Stomach (tissue), 19 donors: ENCODE measurements around the gene SPCS3. TPM values are rescaled to one million over a fixed set of nuclear protein-coding genes. Genes with fewer than 3 reads are reported as not detected.

Experiments
- DNase-seq, 2 donors: peaks; one replicate each; pipeline versions ENCODE4 v3.0.0 to v3.0.0-alpha.2; 2013 to 2019
- H3K27ac ChIP-seq, 5 donors: fragments of 200-600 bp in 4 of 5; sonication (generic) in 4 of 5; one replicate each; pipeline ENCODE4 v1.5.1; 2013 to 2019; ENCODE audit warnings: mild to moderate bottlenecking in 1 of 5, moderate library complexity in 1 of 5
- H3K27me3 ChIP-seq, 3 donors: fragments of 200-600 bp; sonication (generic); one replicate each; pipeline ENCODE4 v1.5.1; 2017 to 2019; ENCODE audit warnings: mixed run types in 1 of 3
- H3K36me3 ChIP-seq, 4 donors: fragments of 200-600 bp; sonication (generic); 1 replicate in 3 of 4; 2 replicates in 1 of 4; pipeline ENCODE4 v1.5.1; 2016 to 2019
- H3K4me1 ChIP-seq, 4 donors: fragments of 200-600 bp; sonication (generic); one replicate each; pipeline ENCODE4 v1.5.1; 2016 to 2019
- H3K4me3 ChIP-seq, 4 donors: fragments of 200-600 bp; sonication (generic) in 3 of 4; one replicate each; pipeline ENCODE4 v1.5.1; 2016 to 2019; ENCODE audit warnings: mild to moderate bottlenecking in 1 of 4
- H3K9me3 ChIP-seq, 4 donors: fragments of 200-600 bp; sonication (generic); one replicate each; pipeline ENCODE4 v1.5.1; 2016 to 2019
- CTCF ChIP-seq, 7 experiments: fragments of 450-650 bp in 4 of 7; fragments of 200-600 bp in 3 of 7; sonication (generic) in 3 of 7; IDR thresholded peaks; one replicate each; pipeline ENCODE4 v1.5.1; 2016 to 2019; ENCODE audit warnings: antibody characterized with exemption in 7 of 7, control low read depth in 2 of 7, mild to moderate bottlenecking in 1 of 7
- EP300 ChIP-seq: sonication (generic); formaldehyde crosslinking; IDR thresholded peaks from one replicate; pipeline ENCODE4 v1.6.1; 2017; ENCODE audit warnings: antibody characterized with exemption
- POLR2A ChIP-seq, 4 donors: fragments of 450-650 bp; IDR thresholded peaks; one replicate each; pipeline ENCODE4 v1.6.1; 2016; ENCODE audit warnings: antibody characterized with exemption in 4 of 4, control low read depth in 2 of 4, mild to moderate bottlenecking in 1 of 4, moderate library complexity in 1 of 4
- POLR2AphosphoS5 ChIP-seq, 3 donors: sonication (generic); formaldehyde crosslinking; IDR thresholded peaks; one replicate each; pipeline ENCODE4 v1.6.1; 2016; ENCODE audit warnings: antibody characterized with exemption in 3 of 3
- WGBS, 5 donors: extraction: QIAGEN DNeasy Blood & Tissue Kit in 3 of 5; methylation state at CpG; one replicate each; pipeline versions ENCODE4 v1.1.5 to v1.1.7; 2013 to 2018; 5-methylcytosine and 5-hydroxymethylcytosine counted together
- intact Hi-C: fragments of 100-400 bp; cut with DNase I; formaldehyde crosslinking; loops from one replicate; pipeline ENCODE4 v1.15.1; 2023; ENCODE audit warnings: low total_unique reads
- long read RNA-seq, 10 donors: transcript quantifications; one replicate each; lab custom pipeline, GENCODE V29; 2026
- polyA plus RNA-seq, 3 donors: library from polyadenylated mRNA; stranded (reverse); fragments of 200-250 nt; gene quantifications; one replicate each; pipeline ENCODE4 v1.2.3, GENCODE V29; 2013
- total RNA-seq, 5 donors: library from RNA; depleted of rRNA; stranded (reverse); fragments of >200 nt; gene quantifications; one replicate each; pipeline versions ENCODE4 v1.1.0 to v1.2.3, GENCODE V29; 2014 to 2016
- donor health status: healthy with polysubstance abuse.
- donor health status: Bipolar disorder and iron deficiency.
- donor health status: healthy.

Gene SPCS3
- total RNA-seq, result 100 to 1,000 TPM in 1 of 5 donors, 10 to 100 TPM in 4; 32.1 to 224 (median 47.8) TPM
- 10 to 100 TPM; 18.8 to 23.0 (median 20.5) TPM for polyA plus RNA-seq
- long read RNA-seq, donor 1, full-length matches to known transcripts, result 20 of 58 reads
- long read RNA-seq, donor 1, partial matches to known transcripts, result 38 of 58 reads
- long read RNA-seq, donor 1, other reads (novel, unspliced or antisense), result 0 of 58 reads
- long read RNA-seq, donor 2, full-length matches to known transcripts, result 33 of 33 reads
- long read RNA-seq, donor 2, partial matches to known transcripts, result 0 of 33 reads
- long read RNA-seq, donor 2, other reads (novel, unspliced or antisense), result 0 of 33 reads
- long read RNA-seq, donor 3, full-length matches to known transcripts, result 23 of 23 reads
- long read RNA-seq, donor 3, partial matches to known transcripts, result 0 of 23 reads
- long read RNA-seq, donor 3, other reads (novel, unspliced or antisense), result 0 of 23 reads
- long read RNA-seq, donor 4, full-length matches to known transcripts, result 1 of 1 reads
- long read RNA-seq, donor 4, partial matches to known transcripts, result 0 of 1 reads
- long read RNA-seq, donor 4, other reads (novel, unspliced or antisense), result 0 of 1 reads
- long read RNA-seq, donor 5, full-length matches to known transcripts, result 27 of 27 reads
- long read RNA-seq, donor 5, partial matches to known transcripts, result 0 of 27 reads
- long read RNA-seq, donor 5, other reads (novel, unspliced or antisense), result 0 of 27 reads
- long read RNA-seq, donor 6, full-length matches to known transcripts, result 55 of 55 reads
- long read RNA-seq, donor 6, partial matches to known transcripts, result 0 of 55 reads
- long read RNA-seq, donor 6, other reads (novel, unspliced or antisense), result 0 of 55 reads
- long read RNA-seq, donor 7, full-length matches to known transcripts, result 43 of 43 reads
- long read RNA-seq, donor 7, partial matches to known transcripts, result 0 of 43 reads
- long read RNA-seq, donor 7, other reads (novel, unspliced or antisense), result 0 of 43 reads
- long read RNA-seq, donor 8, full-length matches to known transcripts, result 41 of 41 reads
- long read RNA-seq, donor 8, partial matches to known transcripts, result 0 of 41 reads
- long read RNA-seq, donor 8, other reads (novel, unspliced or antisense), result 0 of 41 reads
- long read RNA-seq, donor 9, full-length matches to known transcripts, result 40 of 40 reads
- long read RNA-seq, donor 9, partial matches to known transcripts, result 0 of 40 reads
- long read RNA-seq, donor 9, other reads (novel, unspliced or antisense), result 0 of 40 reads
- long read RNA-seq, donor 10, full-length matches to known transcripts, result 6 of 6 reads
- long read RNA-seq, donor 10, partial matches to known transcripts, result 0 of 6 reads
- long read RNA-seq, donor 10, other reads (novel, unspliced or antisense), result 0 of 6 reads

- DNase-seq, result peak; percentile 97 to 99
- TF ChIP-seq POLR2AphosphoS5 (IDR thresholded peaks at IDR 0.05) (peak; percentile 80 to 91 (median 91)), CTCF (IDR thresholded peaks at IDR 0.05) (no peak), EP300 (no peak), POLR2A (IDR thresholded peaks at IDR 0.05) (peak in 1 of 4 donors; percentile 68)
- WGBS, 5 donors, result 0 to 1% (median 0%) methylated on average over 21 to 94 of the region's 94 CpGs
- H3K4me1 ChIP-seq, result peaks cover 10 to 47% (median 31%) of the 10 kb centered on the region in 4 donors
- peak within 1 kb of the TSS; percentile 96 to 99 (median 98) for H3K27ac ChIP-seq
- H3K36me3 ChIP-seq, result no peaks in the 10 kb centered on the region
- H3K9me3 ChIP-seq, result no peaks in the 10 kb centered on the region
- peak within 1 kb of the TSS; percentile 64 to 98 (median 86) for H3K4me3 ChIP-seq
- intact Hi-C loops, result no loop called here
- H3K27me3 ChIP-seq, result no peaks in the 10 kb centered on the region
Observed at GRCh38 chr4:176319704-176320339, at the start of gene SPCS3. Gene SPCS3, plus strand, starts transcription at chr4:176319966. Its CDS starts 111 bp downstream, at chr4:176320077.

- H3K4me1 ChIP-seq, result no peaks in the 10 kb centered on the region
- intact Hi-C loops, result no loop called here
- no peaks in the 10 kb centered on the region for H3K27me3 ChIP-seq
- DNase-seq, result no peak
- H3K36me3 ChIP-seq, result no peaks in the 10 kb centered on the region
- no peak for TF ChIP-seq EP300
- peak in 1 of 3 donors; percentile 69 for TF ChIP-seq POLR2AphosphoS5 (IDR thresholded peaks at IDR 0.05)
- no peak overlapping the region for H3K4me3 ChIP-seq
- peak overlapping the region in 2 of 5 donors; percentile 29 to 47 for H3K27ac ChIP-seq
- H3K9me3 ChIP-seq, result no peaks in the 10 kb centered on the region
- 61 to 72% (median 66%) methylated on average over 5 of the region's 5 CpGs for WGBS, 5 donors
Observed at GRCh38 chr4:176270669-176271068, 49.1 kb upstream of the SPCS3 start.

GRCh38 chr4:176271749-176272148, 48.0 kb upstream of the SPCS3 start:
- TF ChIP-seq POLR2A (IDR thresholded peaks at IDR 0.05) (no peak), POLR2AphosphoS5 (IDR thresholded peaks at IDR 0.05) (no peak), EP300 (no peak), CTCF (IDR thresholded peaks at IDR 0.05) (no peak)
- WGBS, 5 donors, result 76 to 89% (median 80%) methylated on average over 3 of the region's 3 CpGs
- H3K4me3 ChIP-seq, result no peak overlapping the region
- H3K9me3 ChIP-seq, result no peaks in the 10 kb centered on the region
- no peak for DNase-seq
- intact Hi-C loops, result no loop called here
- H3K27ac ChIP-seq, result peak overlapping the region in 1 of 5 donors; percentile 17
- H3K36me3 ChIP-seq, result no peaks in the 10 kb centered on the region
- H3K27me3 ChIP-seq, result no peaks in the 10 kb centered on the region
- no peaks in the 10 kb centered on the region for H3K4me1 ChIP-seq

GRCh38 chr4:176272799-176273198, 47.0 kb upstream of the SPCS3 start:
- Histone ChIP-seq H3K36me3 (no peaks in the 10 kb centered on the region), H3K27me3 (no peaks in the 10 kb centered on the region), H3K9me3 (no peaks in the 10 kb centered on the region), H3K27ac (no peak overlapping the region), H3K4me3 (no peak overlapping the region), H3K4me1 (no peaks in the 10 kb centered on the region)
- DNase-seq, result no peak
- 56 to 72% (median 67%) methylated on average over 3 of the region's 3 CpGs for WGBS, 5 donors
- TF ChIP-seq EP300 (no peak), CTCF (IDR thresholded peaks at IDR 0.05) (no peak), POLR2AphosphoS5 (IDR thresholded peaks at IDR 0.05) (no peak), POLR2A (IDR thresholded peaks at IDR 0.05) (no peak)
- intact Hi-C loops, result no loop called here
